Cerebellar nuclear complex (tissue), 1 donor: ENCODE data around the gene HPCAL1.

Source experiments
- DNase-seq, 2 experiments: peaks; one replicate each; lab custom pipeline; 2025; lab: John Stamatoyannopoulos, UW

HPCAL1 gene

DNA sequence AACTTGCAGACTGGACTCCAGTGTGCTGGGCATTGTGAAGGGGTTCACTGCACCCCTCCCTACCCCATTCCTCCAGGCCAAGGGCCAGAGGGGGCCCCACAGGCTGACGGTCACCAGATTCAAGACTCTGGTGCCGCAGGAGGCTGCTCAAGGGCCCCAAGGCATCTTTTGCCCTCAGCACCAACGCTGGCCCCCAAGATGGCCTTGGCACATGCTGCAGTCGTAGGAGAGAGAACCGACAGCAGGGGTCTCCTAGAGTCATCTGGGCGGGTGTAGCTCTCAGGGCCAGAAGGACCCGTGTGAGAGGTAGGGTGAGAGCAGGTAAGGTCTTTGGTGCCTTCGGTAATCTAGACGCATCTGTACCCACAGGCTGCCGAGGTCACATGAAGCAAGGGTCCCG, 164.1 kb downstream of the HPCAL1 start:
- DNase-seq, result no peak

DNA sequence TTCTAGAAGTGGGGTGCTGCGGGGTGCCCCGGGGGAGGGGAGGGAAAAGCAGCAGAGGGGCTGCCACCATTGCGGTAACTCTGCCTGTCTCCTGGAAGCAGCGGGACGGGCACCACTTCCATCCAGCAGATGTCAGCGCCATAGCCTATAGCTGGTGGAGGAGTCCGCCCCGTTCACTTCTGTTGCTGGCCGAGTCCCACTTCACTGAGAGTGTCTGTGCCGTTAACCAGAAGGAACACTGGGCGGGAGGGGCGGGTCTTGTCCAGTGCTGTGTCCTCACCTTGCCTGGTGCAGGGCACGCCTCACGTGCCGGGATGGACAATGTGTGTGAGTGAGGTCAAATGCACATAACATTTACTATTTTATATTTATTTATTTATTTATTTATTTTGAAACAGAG, 164.7 kb downstream of the HPCAL1 start:
- DNase-seq, result no peak

DNA sequence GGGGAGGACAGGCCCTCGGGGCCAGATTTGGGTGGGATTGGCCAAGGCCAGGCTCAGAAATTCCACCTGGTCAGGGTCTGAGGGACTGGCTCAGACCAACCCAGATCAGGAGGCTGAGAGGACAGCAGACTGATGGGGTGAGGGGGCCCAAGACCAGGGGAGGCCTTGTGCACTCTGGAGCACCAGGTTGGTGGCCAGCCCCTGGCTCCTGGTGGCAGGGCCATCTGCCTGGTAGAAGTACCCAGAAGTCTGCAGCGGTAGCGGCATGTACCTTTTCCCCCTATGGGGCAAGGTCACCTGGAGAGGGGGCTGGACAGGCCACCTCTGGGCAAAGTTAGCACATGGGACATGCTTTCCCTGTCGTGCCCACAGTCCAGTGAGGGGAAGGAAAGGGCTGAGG, 166.6 kb downstream of the HPCAL1 start:
- DNase-seq, result no peak

DNA sequence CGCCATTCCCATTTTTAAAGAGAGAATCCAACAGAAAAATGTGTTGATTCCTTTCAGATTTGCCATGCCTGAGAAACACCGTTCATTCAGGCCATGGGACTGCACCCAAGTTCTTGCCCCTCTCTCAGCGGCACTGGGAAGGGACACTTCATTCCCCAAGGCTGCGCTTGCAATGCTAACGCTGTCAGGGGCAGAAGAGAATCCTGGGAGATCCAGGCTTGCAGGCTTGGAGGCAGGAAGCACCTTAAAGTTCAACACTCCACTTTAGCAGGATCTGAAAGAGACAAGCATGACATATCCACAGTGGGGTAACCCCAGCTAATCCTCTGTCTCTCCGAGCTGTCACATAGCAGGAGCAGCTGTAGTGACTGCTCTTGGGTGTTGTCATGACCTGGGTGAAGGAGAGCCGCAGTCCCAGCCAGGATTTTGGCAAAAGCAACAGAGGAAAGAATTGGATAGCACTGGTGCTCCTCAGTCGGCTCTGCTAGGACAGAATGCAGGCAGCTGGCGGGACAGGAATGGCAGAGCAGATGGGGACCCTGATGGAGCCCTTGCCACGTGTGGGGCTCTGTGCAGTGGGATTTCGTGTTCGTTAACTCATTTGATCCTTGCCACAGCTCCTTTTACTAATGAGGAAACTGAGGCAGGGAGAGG, 167.4 kb downstream of the HPCAL1 start:
- no peak for DNase-seq

DNA sequence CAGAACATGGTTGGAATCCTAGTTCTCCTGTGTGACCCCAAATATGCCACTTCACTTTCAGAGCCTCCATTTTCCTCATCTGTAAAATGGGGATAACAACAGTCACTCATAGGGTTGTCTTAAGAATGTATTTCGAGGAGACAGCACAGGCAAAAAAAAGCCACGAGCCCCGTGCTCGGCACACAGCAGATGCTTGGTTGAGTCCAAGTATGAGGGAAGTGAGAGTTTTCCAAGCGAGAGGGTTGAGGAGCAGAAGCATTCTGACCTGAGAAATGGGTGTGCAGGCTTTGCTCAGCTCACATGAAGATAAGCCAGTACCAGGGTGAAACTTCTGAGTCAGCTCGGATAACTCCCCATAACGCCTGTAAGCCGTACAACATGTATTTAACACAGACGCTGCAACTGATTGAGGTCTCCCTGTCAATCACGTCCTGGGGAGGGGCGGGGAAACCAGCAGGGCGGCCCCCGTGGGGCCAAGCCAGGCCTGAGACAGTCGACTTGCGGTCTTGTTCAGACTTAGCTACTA, 168.4 kb downstream of the HPCAL1 start:
- no peak for DNase-seq

DNA sequence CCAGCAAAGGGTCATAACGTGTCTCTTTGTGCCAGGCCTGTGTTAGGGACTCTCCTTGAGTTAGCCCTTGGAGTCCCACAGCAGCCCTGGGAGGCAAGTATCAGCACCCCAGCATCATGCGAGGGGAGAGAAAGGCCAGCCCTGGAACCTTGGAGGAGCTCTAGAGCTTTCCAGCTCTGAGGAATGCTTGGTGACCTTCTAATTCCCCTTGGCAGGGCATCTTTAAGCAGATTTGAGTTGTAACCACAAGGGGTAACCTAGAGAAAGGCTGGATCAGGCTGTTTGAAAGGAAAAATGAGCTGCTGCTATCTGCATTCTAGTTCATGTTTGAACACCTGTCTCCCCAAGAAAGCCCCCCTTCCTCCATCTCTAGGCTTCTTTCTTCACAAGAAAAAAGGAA, 169.3 kb downstream of the HPCAL1 start:
- no peak for DNase-seq

DNA sequence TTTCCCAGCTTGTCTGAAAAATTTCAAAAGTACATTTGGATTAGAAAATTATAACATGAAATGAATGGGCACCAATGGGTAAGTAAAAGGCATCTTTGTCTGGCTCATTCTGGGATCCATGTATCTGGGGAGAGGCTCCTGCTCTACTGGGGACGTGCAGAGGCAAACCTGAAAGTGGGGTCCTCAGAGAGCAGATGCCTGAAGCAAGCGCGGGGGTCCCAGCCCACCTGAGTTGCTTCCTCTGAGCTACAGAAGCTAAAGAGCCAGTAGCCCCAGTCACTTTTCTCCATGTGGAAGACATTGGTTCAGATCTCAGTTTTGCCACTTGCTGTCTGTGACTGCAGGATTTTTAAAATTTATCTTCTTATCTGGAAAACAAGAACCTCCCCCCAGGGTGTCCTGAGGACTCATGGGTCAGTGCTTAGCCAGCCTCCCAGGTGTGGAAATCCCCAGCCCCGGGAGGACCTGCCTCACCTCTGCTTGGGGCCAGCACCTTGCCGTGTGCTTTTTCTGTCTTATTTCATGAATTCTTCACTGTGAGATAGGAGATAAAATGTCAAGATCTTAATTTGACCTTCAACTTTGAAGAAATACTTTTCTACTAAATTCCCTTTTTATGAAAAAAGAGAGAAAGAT, 170.5 kb downstream of the HPCAL1 start:
- no peak for DNase-seq

DNA sequence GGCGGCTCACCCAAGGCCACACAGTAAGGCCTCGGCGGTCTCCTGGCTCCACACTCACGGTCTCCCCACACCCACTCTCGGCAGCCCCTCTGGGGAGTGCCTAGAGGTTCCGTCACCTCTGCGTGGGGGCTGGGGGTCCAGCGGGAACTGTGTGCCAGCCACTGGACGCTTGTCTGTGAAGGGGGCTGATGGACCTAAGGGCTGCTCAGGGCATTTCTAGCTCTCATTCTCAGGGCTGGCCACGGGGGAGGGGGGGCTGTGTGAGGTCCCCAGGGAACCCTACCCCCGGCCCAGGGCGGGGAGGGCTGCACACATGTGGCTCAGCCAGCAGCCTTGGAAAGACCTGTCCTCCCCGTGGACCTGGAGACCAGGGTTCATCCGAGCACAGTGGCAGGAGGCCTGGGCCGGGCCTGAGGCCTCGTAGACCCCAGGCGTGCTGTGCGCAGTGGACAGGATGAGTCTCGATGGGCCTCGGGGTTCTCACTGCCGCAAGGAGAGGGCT, 172.6 kb downstream of the HPCAL1 start:
- no peak for DNase-seq

DNA sequence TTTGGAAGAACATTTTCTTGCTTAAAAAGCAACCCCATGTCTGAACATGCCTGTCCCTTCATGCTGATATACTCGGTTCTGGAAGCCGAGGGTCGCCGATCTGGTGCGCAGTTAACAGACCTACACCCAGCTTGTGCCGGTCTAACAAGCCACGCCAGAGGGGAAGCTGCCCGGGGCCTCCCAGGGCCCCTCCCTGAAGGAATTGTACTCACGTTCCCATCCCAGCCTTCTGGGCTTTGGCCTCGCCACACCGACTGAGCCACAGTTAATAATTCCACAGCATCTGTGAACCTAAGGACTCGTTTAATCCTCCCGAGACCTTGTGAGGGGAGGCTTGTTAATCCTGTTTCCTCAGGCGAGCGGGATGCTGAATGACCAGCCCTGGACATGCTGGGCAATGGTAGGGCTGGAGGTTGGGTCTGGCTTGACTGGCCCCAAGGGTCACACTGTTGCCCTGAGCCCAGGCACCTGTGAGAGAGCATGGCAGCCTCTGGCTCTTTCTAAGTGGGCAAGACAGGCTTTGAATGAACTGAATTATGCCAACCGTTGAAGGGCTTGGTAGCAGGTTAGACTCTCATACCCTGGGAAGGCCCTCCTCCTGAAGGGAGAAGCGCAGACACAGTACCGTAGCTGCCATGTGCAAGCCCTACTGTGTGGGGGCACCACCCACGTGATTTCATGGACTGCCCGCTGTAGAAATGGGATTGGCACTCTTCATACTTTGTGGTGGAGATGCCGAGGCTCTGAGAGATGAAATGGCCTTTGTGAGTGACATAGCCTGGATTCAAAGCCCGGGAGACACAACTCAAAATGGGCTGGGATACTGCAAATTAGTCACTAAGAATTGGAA, 173.3 kb downstream of the HPCAL1 start:
- no peak for DNase-seq

DNA sequence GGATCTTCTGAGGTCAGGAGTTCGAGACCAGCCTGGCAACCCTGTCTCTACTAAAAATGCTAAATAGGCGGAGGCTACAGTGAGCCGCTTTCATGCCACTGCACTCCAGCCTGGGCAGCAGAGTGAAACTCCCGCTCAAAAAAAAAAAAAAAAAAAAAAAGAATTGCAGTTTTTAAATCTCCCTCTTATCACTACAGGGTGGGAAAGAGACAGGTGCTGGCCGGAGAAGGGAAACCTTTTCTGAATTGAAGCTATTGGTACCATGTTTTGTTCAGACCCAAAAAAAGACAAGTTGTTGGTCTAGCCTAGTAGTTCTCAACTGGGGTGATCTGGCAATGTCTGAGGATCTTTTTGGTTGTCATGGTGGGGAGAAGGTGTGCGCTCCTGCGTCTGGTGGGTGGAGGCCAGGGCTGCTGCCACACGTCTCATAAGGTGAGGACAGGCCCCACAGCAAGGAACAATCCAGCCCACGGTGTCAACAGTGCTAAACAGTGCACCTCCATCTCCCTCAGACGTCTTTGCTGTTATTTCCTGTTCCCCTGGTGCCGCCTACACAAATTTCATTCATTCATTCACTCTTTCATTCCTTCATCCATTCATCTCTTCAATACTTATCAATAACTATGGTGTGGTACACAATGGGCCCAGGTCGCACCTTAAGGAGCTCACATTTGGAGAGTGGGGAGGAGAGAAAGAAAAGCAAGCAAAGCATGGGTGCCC, 174.2 kb downstream of the HPCAL1 start:
- no peak for DNase-seq
